Transverse colon (tissue), 4 donors: ENCODE results near the gene ABCA4.

Source experiments
- CTCF ChIP-seq, 5 experiments: fragments of 200-600 bp in 3 of 5; fragments of 450-650 bp in 2 of 5; sonication (generic) in 3 of 5; IDR thresholded peaks; 1 replicate in 2 of 5; 2 replicates in 3 of 5; pipeline ENCODE4 v1.5.1; 2016 to 2017; ENCODE audit warnings: antibody characterized with exemption in 5 of 5, inconsistent platforms in 3 of 5, mild to moderate bottlenecking in 2 of 5, moderate library complexity in 1 of 5
- POLR2AphosphoS5 ChIP-seq, 3 donors: sonication (generic); formaldehyde crosslinking; IDR thresholded peaks; one replicate each; pipeline ENCODE4 v1.6.1; 2016; ENCODE audit warnings: antibody characterized with exemption in 3 of 3

GRCh38 chr1:93976711-93977597, 144.0 kb downstream of the ABCA4 start:
- TF ChIP-seq CTCF (IDR thresholded peaks at IDR 0.05) (no peak), POLR2AphosphoS5 (IDR thresholded peaks at IDR 0.05) (no peak)
